Skin of body (tissue), 2 donors: Measurements from ENCODE around the gene ZCWPW1. TPM values are rescaled to one million over a fixed set of nuclear protein-coding genes. Genes with fewer than 3 reads are reported as not detected.
"Not testable (repeated sequence)": the region's sequence is repeated elsewhere in the genome, so short reads cannot be mapped to it uniquely, and the experiment has no call there.

ENCODE experiments used
- DNase-seq: peaks from one replicate; lab custom pipeline; 2025; lab: John Stamatoyannopoulos, UW
- total RNA-seq: library from RNA; depleted of rRNA; stranded (reverse); fragments of >200 nt; gene quantifications from one replicate; pipeline ENCODE4 v1.2.3, GENCODE V29; 2014

ZCWPW1 gene
- total RNA-seq, 1 donor from 2014 or later: 4.7 TPM

GRCh38 chr7:100455206-100455605 lies 26.7 kb upstream of the ZCWPW1 start:
- DNase-seq: no peak

GRCh38 chr7:100453854-100454253 lies 25.4 kb upstream of the ZCWPW1 start:
- not testable (repeated sequence) for DNase-seq

GRCh38 chr7:100452513-100452912 lies 24.0 kb upstream of the ZCWPW1 start:
- no peak for DNase-seq

GRCh38 chr7:100449190-100449795 lies 20.8 kb upstream of the ZCWPW1 start:
- DNase-seq: no peak

- not testable (repeated sequence) for DNase-seq
These were observed 18.9 kb upstream of the ZCWPW1 start for GRCh38 chr7:100447363-100447762.

- DNase-seq: no peak
These were observed 17.5 kb upstream of the ZCWPW1 start for GRCh38 chr7:100446040-100446439.

GRCh38 chr7:100444311-100445278 lies 16.1 kb upstream of the ZCWPW1 start:
- DNase-seq: peak; percentile 61

- no peak for DNase-seq
These were observed 14.8 kb upstream of the ZCWPW1 start for GRCh38 chr7:100443096-100443840.

- no peak for DNase-seq
These were observed 13.4 kb upstream of the ZCWPW1 start for GRCh38 chr7:100441641-100442535.

- DNase-seq: not testable (repeated sequence)
These were observed 10.7 kb upstream of the ZCWPW1 start for GRCh38 chr7:100439244-100439643.

- not testable (repeated sequence) for DNase-seq
These were observed 10.2 kb upstream of the ZCWPW1 start for GRCh38 chr7:100438731-100439130.

GRCh38 chr7:100438172-100438571 lies 9.7 kb upstream of the ZCWPW1 start:
- DNase-seq: no peak

- DNase-seq: no peak
These were observed 8.9 kb upstream of the ZCWPW1 start for GRCh38 chr7:100437150-100438100.

- no peak for DNase-seq
These were observed 7.2 kb upstream of the ZCWPW1 start for GRCh38 chr7:100435401-100436304.

GRCh38 chr7:100434297-100435144 lies 6.0 kb upstream of the ZCWPW1 start:
- no peak for DNase-seq

- no peak for DNase-seq
These were observed 5.2 kb upstream of the ZCWPW1 start for GRCh38 chr7:100433592-100434296.

GRCh38 chr7:100433276-100433591 lies 4.7 kb upstream of the ZCWPW1 start:
- DNase-seq: no peak
